BE2C (cell line): ENCODE data around the gene SH3TC1.

ENCODE experiments used
- DNase-seq: peaks from one replicate; pipeline ENCODE4 v3.0.0-alpha.2; 2020
- H3K27me3 ChIP-seq: fragments of 250-450 bp; sonication (Bioruptor Pico); 2 replicates; pipeline ENCODE4 v1.5.1; 2020; ENCODE audit warnings: mild to moderate bottlenecking
- H3K36me3 ChIP-seq: fragments of 250-450 bp; sonication (Bioruptor Pico); 2 replicates; pipeline ENCODE4 v1.5.1; 2020; ENCODE audit warnings: mild to moderate bottlenecking
- H3K4me1 ChIP-seq: fragments of 250-450 bp; sonication (Bioruptor Pico); 2 replicates; pipeline ENCODE4 v1.5.1; 2020
- H3K4me3 ChIP-seq: 2 replicates; pipeline ENCODE4 v1.5.1; 2011; ENCODE audit warnings: low read depth, low read length
- H3K9me3 ChIP-seq: fragments of 250-450 bp; sonication (Bioruptor Pico); 2 replicates; pipeline ENCODE4 v1.5.1; 2020
- CTCF ChIP-seq: IDR thresholded peaks from 2 replicates; pipeline ENCODE4 v1.5.1; 2012; ENCODE audit warnings: mild to moderate bottlenecking, low read depth, low read length

SH3TC1 gene

GRCh38 chr4:8152865-8153257, 46.2 kb upstream of the SH3TC1 start:
- H3K9me3 ChIP-seq, result no peaks in the 10 kb centered on the region
- peak; percentile 48 for DNase-seq
- no peaks in the 10 kb centered on the region for H3K36me3 ChIP-seq
- H3K4me1 ChIP-seq, result no peaks in the 10 kb centered on the region
- H3K27me3 ChIP-seq, result peaks cover 4% of the 10 kb centered on the region
- TF ChIP-seq CTCF, result no peak
- no peak overlapping the region for H3K4me3 ChIP-seq

- Histone ChIP-seq H3K4me3 (no peak overlapping the region), H3K27me3 (peaks cover 10% of the 10 kb centered on the region), H3K36me3 (no peaks in the 10 kb centered on the region), H3K4me1 (no peaks in the 10 kb centered on the region), H3K9me3 (no peaks in the 10 kb centered on the region)
- no peak for TF ChIP-seq CTCF
- DNase-seq, result no peak
These were observed 45.6 kb upstream of the SH3TC1 start for GRCh38 chr4:8153441-8153840.

- peaks cover 11% of the 10 kb centered on the region for H3K27me3 ChIP-seq
- no peak for TF ChIP-seq CTCF
- no peaks in the 10 kb centered on the region for H3K4me1 ChIP-seq
- no peaks in the 10 kb centered on the region for H3K36me3 ChIP-seq
- no peaks in the 10 kb centered on the region for H3K9me3 ChIP-seq
- no peak for DNase-seq
- H3K4me3 ChIP-seq, result no peak overlapping the region
These were observed 44.0 kb upstream of the SH3TC1 start for GRCh38 chr4:8155048-8155447.

DNA sequence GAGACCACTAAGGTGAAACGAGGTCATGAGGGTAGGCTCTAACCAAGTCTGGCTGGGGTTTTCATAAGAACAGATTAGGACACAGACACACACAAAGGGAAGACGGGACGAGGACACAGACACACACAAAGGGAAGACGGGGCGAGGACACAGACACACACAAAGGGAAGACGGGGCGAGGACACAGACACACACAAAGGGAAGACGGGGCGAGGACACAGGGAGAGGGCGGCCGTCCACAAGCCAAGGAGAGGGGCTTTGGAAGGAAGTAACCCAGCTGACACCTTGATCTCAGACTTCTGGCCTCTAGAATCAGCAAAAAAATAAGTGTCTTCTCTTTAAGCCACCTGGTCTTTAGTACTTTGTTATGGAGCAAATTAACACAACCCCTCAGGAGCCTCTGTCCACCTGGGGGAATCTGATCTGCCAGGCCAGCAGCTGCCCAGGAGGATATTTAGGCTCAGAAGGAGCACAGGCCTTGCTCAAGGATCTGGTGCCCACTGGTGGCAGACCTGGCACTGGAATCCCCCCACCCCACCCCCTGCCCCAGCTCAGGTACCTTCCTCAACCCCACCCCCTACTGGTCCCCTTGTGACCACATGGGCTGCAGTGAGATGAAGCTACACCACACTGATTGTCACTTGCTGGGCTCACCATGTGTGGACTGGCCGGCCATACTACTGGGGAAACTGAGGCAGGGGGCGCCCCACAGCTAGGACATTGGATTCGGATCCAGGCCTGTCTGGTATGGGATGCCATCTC, 43.2 kb upstream of the SH3TC1 start:
- DNase-seq, result no peak
- no peak overlapping the region for H3K4me3 ChIP-seq
- no peaks in the 10 kb centered on the region for H3K4me1 ChIP-seq
- TF ChIP-seq CTCF, result no peak
- H3K9me3 ChIP-seq, result no peaks in the 10 kb centered on the region
- no peaks in the 10 kb centered on the region for H3K36me3 ChIP-seq
- peaks cover 11% of the 10 kb centered on the region for H3K27me3 ChIP-seq

DNA sequence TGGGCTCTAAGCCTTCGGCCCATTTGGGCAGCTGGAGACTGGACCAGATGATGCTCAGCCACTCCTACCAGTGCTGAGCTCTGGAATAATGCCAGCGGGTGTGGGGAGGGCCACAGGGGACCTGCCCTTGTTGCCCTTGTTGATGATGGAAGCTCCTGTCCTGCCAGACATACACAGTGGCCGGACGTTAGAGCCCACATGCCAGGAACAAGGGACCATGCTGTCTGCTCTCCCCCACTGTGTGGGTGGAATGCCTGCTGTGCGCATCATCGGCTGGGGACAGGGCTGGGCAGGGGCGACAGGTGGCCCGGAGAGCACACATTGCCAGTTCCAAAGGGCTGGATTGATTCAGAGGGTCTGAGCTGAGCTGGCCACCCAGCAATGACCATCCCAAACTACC, 42.5 kb upstream of the SH3TC1 start:
- DNase-seq, result no peak
- no peaks in the 10 kb centered on the region for H3K9me3 ChIP-seq
- no peaks in the 10 kb centered on the region for H3K36me3 ChIP-seq
- peaks cover 11% of the 10 kb centered on the region for H3K27me3 ChIP-seq
- no peaks in the 10 kb centered on the region for H3K4me1 ChIP-seq
- no peak for TF ChIP-seq CTCF
- H3K4me3 ChIP-seq, result no peak overlapping the region

GRCh38 chr4:8157496-8157895, 41.6 kb upstream of the SH3TC1 start:
- no peak for DNase-seq
- no peak for TF ChIP-seq CTCF
- no peaks in the 10 kb centered on the region for H3K36me3 ChIP-seq
- peaks cover 11% of the 10 kb centered on the region for H3K27me3 ChIP-seq
- H3K4me1 ChIP-seq, result no peaks in the 10 kb centered on the region
- H3K4me3 ChIP-seq, result no peak overlapping the region
- H3K9me3 ChIP-seq, result no peaks in the 10 kb centered on the region
